Esophagus muscularis mucosa (tissue), 4 donors: ENCODE measurements around the gene IWS1.

Experiments used
- CTCF ChIP-seq, 3 experiments: fragments of 200-600 bp in 2 of 3; fragments of 450-650 bp in 1 of 3; sonication (generic) in 2 of 3; IDR thresholded peaks; one replicate each; pipeline ENCODE4 v1.5.1; 2017 to 2019; ENCODE audit warnings: antibody characterized with exemption in 3 of 3, mild to moderate bottlenecking in 2 of 3, moderate library complexity in 1 of 3
- EP300 ChIP-seq: sonication (generic); formaldehyde crosslinking; IDR thresholded peaks from one replicate; pipeline ENCODE4 v1.6.1; 2017; ENCODE audit warnings: antibody characterized with exemption
- POLR2A ChIP-seq: fragments of 450-650 bp; IDR thresholded peaks from one replicate; pipeline ENCODE4 v1.6.1; 2017; ENCODE audit warnings: antibody characterized with exemption, moderate library complexity, mild to moderate bottlenecking, low read depth
- POLR2AphosphoS5 ChIP-seq, 2 donors: sonication (generic); formaldehyde crosslinking; IDR thresholded peaks; one replicate each; pipeline ENCODE4 v1.6.1; 2017; ENCODE audit warnings: antibody characterized with exemption in 2 of 2

- no peak for TF ChIP-seq CTCF (IDR thresholded peaks at IDR 0.05)
- TF ChIP-seq POLR2AphosphoS5 (IDR thresholded peaks at IDR 0.05): no peak
- no peak for TF ChIP-seq POLR2A
- no peak for TF ChIP-seq EP300
Observed at GRCh38 chr2:127551221-127551930, 25.1 kb upstream of the IWS1 start.
